Measurements from ENCODE around the gene KIAA0513.
"Not testable (repeated sequence)": the region's sequence is repeated elsewhere in the genome, so short reads cannot be mapped to it uniquely, and the experiment has no call there.

KIAA0513 gene

DNA sequence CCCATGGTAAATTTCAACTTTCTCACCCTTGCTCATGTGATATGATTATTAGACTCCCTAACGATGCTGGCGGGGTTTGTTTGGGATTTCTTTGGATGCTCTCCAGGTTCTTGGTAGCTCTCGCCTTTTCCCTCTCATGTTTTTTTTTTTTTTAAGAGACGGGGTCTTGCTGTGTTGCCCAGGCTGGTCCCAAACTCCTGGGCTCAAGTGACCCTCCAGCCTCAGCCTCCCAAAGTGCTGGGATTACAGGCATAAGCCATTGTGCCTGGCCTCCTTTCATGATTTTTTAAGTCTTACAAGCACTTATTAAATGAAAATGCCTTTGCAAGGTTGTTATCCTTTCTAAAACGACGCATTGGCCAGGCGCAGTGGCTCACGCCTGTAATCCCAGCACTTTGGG is 24.1 kb downstream of the KIAA0513 start:
- DNase-seq: no peak

DNA sequence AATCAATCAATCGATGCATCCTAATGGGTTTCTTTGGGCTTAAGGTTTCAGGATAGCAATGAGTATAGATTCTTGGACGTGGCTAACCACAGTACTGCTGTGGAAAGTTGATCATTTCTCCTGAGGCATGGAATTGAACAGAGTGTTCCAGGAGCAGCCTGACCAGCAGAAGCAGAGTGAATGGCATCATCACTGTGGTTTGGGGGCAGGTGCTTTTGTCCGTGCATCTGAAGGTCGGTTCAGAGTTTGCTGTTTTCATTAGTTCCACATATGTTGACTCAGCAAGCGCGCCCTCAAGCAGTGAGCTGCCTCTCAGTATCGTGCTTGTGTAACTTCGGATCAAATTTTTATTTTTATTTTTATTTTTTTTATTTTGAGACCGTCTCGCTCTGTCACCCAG is 24.9 kb downstream of the KIAA0513 start:
- DNase-seq: no peak

DNA sequence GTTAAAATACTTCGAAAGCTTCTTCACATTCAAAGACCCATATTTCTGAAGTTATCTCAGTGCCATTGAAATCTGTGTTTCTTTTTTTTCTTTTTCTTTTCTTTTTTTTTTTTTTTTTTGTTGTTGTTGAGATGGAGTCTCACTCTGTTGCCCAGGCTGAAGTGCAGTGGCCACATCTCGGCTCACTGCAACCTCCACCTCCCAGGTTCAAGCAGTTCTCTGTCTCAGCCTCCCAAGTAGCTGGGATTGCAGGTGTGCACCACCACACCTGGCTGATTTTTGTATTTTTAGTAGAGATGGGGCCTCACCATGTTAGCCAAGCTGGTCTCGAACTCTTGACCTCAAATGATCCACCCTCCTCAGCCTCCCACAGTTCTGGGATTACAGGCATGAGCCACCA is 26.7 kb downstream of the KIAA0513 start:
- not testable (repeated sequence) for DNase-seq

DNA sequence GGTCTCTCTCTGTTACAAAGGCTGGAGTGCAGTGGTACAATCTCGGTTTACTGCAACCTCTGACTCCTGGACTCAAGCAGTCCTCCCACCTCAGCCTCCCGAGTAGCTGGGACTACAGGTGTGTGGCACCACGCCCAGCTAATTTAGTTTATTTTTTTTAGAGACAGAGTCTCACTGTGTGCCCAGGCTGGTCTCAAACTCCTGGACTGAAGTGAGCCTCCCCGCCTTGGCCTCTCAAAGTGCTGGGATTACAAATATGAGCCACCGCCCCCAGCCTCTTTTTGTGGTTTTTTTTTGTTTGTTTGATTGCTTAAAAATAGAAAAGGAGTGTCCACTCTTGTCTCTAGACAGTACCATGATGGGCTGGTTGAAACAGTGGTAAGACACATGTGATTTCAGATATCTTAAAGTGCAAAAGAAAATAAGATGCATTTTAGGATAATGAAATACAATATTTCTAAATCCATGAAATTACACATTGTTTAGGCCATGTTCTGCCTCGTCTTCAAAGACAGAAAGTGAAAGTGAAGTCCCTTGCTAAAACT is 27.4 kb downstream of the KIAA0513 start:
- DNase-seq: no peak

DNA sequence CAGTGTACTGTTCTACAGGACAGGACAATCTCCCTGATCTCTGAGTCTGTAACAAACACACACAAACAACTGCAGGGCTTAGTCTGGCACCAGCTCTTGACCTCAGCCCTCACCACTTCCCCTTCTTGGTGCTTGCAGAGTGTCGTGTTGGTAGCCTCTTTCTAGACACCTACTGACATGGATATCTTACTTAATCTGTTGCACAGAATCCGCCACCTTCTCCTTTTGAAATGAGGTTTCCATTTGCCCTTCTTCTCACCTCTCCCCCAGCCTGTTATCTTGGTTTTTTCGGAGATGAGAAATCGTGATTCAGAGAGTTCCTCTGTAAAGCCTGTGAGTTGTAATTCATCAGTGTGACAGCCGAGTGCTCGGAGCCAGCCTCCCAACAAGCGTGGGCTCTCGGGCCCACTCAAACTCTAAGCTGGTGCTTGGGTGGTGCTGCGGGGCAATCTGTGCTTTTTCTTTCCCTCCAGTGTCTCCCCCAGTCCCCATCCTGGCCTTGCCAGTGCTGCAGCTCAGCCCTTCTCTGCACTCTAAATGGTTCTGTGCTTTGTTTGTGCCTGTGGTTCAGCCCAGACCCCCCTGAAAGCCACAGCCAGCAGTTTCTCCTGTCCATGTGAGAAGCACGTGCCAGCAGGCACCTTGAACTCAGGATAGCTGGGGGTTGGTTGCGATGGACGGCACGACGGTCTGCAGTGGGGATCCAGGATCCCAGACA is 28.1 kb downstream of the KIAA0513 start:
- peak; percentile 92 to 95 for DNase-seq

DNA sequence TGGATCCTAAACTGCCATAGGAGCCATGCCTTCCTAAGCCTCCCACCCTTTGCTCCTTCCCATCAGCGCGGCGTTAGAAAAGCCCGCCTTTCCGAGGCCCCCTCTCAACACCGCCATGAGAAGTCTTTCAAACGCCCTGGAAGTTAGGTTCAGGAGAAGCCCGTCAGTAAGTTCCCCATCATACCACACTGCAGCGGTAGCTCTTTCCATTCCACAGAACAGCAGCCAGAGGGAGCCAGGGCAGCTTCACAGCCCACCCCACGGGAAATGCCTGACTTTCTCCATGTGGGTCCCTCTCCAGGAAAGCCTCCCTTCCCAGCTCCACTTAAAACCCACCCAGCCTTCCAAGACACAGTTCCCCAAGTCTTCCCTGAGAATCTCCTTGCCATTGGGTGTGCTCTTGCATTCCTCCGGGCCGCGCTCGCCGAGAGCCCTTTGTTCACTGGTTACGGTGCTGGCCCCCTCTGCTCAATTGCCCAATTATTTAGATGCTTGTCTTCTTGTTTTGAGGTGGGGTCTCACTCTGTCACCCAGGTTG is 28.7 kb downstream of the KIAA0513 start:
- no peak for DNase-seq

DNA sequence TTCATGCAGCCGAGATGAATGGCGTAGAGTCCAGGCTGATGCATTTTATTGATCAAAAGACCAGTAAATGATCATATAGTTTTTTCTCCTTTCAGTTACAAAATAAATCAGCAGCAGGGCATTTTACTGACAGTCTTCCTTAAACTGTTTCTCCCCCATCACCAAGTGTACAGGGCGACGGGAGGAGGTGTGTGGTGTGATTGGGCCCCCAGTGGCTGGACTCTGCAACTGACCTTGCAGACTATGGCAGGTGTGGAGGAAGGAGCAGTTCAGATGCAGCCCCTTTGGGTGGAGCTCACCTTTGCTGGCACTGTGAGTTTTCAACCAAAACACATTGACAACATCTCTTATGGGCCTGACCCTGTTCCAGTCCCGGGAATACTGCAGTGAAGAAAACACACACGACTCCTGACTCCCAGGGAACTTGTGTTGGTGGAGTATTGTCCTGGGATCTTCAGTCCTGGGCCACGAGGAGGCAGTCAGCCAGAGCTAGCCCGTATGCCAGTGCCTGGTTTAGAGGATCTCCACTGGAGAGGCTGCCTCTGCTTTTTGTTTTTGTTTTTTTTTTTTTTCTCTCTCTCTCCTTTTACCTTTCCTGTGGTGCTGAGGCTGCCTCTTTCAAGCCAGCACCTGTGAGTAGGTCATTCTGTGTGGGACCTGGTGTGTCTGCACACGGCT is 29.8 kb downstream of the KIAA0513 start:
- no peak for DNase-seq

DNA sequence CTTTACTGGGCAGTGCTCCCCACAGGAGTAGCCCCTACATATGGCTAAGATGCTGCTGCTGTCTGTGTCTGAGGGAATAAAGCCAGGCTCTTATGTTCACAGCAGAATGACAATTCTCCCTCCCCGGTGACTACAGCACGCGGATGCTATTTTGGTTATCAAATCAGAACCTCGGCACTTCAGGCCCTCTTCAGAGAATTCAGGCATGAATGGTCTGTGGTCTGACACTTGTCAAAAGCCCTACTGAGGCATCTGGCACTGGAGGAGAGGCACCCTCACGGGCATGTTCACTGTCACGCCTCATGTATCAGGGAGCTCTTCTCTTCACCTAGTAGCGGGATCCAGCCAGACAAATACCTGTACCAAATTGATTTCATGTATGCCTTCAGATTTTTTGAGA is 30.4 kb downstream of the KIAA0513 start:
- no peak for DNase-seq

DNA sequence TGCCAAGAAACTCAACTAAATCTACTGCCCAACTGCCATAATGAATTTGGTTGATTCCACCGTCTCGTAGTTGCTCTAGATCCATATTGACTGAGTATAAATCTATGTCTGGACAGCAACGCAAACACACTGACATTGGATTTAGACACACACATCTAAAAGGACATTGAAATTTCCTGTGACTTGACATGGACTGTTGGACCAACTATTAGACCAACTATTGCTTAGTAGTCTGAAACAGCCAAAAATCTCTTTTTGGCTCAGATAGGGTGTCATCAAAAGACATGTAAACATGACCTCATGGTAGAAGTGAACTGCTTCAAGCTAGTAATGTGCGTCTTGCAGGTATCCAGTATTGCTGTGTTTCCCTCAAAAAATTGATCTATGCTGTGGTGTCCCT is 31.3 kb downstream of the KIAA0513 start:
- DNase-seq: no peak

DNA sequence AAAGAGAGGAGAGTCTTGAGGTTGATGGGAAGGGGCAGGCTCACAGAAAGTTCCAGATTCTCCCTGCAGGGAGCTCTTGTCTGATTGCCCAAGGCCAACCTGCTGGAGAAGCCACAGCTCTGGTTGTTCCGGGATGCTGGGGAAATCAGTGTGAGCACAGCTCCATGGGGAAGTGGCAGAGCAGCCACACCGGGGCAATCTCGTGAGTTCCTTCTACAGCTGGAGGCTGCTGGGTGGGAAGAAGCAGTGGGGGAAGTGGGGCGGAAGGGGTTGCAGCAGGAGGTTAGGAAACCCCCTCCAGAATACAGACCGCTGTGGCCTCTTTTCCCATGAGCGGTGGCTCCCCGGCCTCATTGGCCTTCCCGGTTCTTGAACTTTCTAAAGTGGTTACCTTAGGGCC is 34.0 kb downstream of the KIAA0513 start:
- peak; percentile 24 to 44 for DNase-seq

DNA sequence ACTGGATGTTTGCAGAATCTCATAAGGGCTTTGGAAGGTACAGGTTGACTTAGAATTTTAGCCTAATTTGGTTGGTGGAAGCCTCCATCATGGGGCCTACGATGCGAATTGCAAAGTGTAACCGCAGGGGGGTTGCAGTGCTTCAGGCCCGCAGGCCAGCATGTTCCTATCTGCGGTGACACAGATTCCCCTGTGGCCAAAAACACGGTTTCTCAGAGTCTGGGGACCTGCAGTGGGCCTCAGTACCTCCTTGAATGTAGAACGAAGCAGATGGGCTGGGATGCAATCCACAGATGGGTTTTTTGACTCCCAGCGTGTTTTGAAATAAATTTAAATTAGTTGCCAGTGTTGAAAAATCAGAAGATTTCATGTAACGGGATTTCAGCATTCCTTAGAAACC is 34.7 kb downstream of the KIAA0513 start:
- DNase-seq: no peak

DNA sequence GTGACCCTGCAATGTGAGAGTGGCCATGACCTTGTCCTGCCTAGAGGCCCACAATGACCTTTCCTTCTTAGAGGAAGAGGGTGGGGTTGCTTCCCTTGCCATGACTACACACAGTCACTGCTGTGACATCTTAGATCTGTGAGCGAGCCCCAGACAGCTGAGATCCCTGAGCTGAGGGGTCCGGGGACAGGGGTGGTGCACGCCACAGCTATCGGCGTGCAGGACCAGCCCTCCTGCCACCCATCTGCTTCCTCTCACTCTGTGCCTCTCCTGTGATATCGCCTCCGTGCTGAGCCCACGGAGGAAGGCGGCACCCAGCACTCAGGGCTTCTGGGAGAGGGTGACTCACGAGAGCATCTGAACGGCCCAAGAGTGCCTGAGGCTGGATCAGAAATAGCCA is 35.2 kb downstream of the KIAA0513 start:
- DNase-seq: no peak

DNA sequence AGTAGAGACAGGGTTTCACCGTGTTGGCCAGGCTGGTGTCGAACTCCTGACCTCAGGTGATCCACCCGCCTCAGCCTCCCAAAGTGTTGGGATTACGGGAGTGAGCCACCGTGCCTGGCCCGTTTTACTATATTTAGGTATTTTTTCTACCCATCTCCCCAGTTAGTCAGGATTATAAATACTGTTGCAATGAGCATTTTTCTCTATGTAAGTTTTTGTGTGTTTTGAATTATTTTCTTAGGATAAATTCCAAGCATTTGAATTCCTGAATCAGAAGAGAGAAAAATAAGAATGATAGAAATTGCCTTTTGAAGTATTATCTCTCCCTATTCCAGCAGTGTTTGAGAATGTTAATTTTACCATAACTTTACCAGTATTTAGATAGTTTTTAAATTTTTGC is 36.6 kb downstream of the KIAA0513 start:
- no peak for DNase-seq

DNA sequence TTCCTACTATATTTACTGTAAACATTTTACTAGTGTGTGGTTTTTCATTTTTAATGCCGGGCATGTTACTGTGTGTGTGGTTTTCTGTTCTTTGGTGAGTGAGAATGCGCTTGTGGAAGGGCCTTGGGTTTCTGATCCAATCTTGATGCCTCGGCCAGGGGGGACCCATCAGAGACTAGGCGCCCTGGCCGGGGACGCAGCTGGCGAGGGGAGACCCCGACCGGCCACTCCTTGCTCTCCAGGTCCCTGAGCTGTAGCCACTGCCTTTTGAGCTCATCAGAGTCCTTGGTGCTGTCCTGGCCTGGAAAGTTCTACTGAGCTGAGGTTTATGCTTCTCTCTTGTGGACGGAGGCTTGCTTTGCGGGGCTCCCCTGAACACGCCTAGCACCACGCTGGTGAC is 37.5 kb downstream of the KIAA0513 start:
- DNase-seq: no peak

DNA sequence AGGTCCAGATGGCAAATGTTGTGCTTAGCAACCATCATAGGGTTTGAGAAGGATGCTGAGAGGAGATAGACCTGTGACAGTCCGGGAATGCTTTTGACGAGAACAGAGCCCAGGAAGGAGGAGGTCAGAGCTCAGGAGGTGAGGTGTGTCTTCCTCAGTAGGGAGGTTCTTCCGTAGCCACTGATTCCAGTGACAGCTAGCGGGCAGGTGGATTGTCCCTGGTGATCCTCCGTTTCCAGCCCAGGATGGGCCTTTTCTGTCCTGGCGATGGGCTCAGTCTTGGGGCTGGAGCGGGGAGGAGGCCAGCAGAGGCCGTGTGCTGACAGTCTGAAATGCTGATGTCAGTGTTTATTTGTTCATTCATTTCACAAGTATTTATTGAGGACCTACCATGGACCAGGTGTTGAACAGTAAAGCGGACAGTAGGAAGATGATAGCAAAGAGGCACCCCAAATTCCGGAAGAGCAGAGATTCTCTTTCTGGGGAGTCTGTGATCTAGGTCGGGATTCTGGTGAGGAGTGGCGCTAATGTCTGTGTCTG is 38.8 kb downstream of the KIAA0513 start:
- DNase-seq: no peak

DNA sequence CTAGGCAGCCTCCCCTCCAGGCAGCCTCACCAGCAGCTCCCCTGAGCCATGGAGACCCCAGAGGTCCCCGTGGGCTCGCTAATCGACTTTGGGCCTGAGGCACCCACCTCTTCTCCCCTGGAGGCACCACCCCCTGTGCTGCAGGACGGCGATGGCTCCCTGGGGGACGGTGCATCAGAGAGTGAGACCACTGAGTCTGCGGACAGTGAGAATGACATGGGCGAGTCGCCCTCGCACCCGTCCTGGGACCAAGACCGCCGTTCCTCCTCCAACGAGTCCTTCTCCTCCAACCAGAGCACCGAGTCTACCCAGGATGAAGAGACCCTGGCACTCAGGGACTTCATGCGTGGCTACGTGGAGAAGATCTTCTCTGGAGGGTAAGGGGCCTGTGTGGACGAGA is 39.4 kb downstream of the KIAA0513 start:
- no peak for DNase-seq

DNA sequence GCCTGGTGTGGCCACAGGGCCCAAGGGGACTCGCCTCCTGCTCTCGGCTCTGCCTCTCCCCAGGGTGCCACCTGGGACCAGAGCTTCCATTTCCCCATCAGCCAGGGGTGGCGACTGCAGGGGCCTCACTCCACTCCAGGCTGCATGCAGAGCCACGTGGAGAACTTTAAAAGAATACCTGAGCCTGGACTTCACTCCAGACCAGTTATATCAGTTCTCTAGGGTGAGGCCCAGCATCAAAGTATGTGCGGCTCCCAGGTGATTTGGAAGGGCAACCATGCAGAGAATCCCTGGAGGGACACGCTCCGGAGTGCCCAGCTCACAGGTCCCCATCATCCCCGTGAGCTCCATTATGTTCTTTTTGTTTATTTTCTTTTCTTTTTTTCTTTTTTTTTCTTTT is 39.8 kb downstream of the KIAA0513 start:
- no peak for DNase-seq

DNA sequence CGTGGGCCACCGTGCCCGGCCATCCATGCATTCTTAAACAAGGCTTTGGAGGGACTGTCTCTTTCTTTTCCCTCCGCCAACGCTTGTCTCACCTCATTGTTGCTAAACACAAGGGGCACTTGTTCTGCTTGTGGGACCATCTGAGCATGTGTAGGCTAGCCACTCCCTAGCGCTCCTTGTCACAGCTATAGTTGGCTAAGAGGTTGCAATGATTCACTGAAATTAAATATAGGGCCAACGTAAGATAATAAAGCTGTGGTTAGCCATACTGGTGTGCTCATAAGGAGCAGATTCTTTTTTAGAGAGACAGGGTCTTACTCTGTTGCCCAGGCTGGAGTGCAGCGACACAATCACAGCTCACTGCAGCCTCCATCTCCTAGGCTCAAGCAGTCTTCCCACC is 41.2 kb downstream of the KIAA0513 start:
- DNase-seq: no peak

DNA sequence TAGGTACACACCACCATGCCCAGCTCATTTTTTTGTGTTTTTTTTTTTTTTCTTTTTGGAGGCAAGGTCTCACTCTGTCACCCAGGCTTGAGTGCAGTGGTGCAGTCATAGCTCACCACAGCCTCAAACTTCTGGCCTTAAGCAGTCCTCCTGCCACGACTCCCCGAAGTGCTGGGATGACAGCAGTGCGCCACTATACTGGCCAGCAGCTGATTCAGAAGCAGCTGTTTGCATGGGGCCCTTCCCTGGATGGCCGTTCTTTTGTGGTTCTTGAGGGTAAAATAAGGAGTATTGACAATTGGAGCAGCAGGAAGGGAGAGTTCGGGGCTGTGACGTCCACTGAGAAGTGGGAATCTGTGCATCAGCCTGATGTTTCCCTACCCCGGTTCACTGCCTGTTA is 41.6 kb downstream of the KIAA0513 start:
- DNase-seq: no peak

DNA sequence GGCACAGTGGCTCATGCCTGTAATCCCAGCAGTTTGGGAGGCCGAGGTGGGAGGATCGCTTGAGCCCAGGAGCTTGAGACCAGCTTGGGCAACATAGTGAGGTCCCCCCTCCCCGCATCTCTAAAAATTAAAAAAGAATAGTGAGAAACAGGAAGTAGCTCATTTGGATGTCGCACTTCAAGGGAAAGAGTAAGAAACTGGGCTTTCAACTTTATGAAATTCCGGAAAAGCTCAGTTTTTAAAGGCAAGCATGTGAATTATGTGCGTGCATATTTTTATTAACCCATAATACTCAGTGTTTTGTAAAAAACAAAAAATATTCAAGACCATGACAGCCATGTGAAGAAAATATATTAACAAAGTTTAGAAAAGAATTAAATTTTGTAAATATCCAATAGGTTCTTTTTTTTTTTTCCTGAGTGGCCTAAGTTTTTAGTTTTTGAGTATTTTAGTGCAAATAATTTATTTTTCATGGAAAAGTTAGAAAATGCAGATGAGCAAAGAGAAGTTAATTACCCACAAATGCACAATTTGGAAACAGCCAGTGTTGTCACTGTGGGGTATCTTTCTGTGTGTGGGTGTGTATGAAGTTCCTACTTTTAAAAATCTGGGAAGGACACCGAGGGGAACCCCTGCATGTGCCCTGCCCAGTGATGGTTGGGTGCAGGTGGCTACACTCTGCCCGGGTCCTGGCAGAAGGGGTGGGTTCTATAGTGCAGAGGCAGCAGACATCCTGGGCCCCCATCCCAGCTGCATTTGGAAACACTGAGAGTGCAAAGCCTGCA is 44.7 kb downstream of the KIAA0513 start:
- no peak for DNase-seq

DNA sequence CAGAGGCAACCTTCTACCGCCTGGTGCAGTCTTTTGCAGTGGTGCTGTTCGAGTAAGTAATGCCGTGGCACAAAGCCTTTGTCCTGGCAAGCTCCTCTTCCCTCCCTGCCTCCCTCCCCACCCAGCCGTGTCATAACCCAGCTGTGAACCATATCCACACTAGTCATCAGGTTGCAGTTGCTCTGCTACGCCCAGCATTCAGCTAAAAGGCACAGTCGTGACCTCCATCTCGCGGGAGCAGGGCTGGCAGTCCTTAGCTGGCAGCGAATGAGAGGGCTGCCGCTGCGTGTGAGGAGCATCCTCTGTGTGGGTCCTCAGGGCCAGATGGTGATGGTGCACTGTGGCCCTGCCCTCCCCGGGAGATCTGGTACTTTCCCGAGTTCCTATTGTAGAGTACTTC is 45.4 kb downstream of the KIAA0513 start:
- DNase-seq: no peak

DNA sequence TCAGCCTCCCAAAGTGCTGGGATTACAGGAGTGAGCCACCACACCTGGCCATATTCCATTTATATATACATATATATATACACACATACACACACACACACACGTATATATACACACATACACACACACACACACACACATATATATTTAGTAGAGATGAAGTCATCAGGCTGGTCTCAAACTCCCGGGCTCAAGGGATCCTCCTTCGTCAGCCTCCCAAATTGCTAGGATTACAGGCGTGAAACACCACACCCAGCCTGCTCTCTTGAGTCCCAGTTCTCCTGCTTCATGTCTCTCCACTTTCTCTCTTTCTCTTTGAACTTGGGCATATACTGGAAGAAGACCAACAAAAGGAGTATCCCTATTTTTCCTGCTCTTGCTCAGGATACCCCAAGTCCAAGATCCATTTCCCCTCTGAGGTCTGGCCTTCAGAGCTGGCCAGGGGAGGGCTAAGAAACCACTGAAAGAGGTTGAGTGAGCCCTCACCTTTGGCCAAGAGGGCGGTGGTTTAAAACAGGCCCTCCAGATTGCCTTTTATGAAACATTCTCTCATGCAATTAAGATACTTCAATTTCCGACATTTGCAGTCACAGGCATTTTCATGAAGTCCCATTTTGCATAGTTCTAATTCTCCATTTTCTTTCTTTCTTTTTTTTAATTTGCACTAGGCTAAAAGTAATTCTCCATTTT is 46.8 kb downstream of the KIAA0513 start:
- no peak for DNase-seq

Measured in AML-193 (cell line).